Upper lobe of right lung (tissue), 1 donor: ENCODE data around the gene ATOH7. TPM values are rescaled to one million over a fixed set of nuclear protein-coding genes. Genes with fewer than 3 reads are reported as not detected.

Source experiments
- ATAC-seq: fragments of 200-7000 bp; cut with Tn5 transposase; one replicate; pipeline ENCODE4 v1.9.1; 2020; ENCODE audit warnings: mild to moderate bottlenecking, moderate library complexity
- DNase-seq: peaks from one replicate; pipeline ENCODE4 v3.0.0-alpha.2; 2020
- H3K27ac ChIP-seq: fragments of 200-600 bp; one replicate; pipeline ENCODE4 v1.8.0; 2022
- H3K27me3 ChIP-seq: fragments of 200-600 bp; one replicate; pipeline ENCODE4 v1.8.0; 2022; ENCODE audit warnings: mild to moderate bottlenecking
- H3K36me3 ChIP-seq: fragments of 200-600 bp; one replicate; pipeline ENCODE4 v1.8.0; 2022
- H3K4me1 ChIP-seq: fragments of 200-600 bp; one replicate; pipeline ENCODE4 v1.8.0; 2022
- H3K4me3 ChIP-seq: fragments of 200-600 bp; one replicate; pipeline ENCODE4 v1.8.0; 2022; ENCODE audit warnings: mild to moderate bottlenecking
- H3K9me3 ChIP-seq: fragments of 200-600 bp; one replicate; pipeline ENCODE4 v1.8.0; 2022
- intact Hi-C: fragments of 100-400 bp; cut with DNase I; formaldehyde crosslinking; loops from one replicate; pipeline ENCODE4 v1.11.0; 2022
- total RNA-seq: library from RNA; stranded (reverse); fragmentation: NEBNext Ultra II Directional; extraction: Animal tissue kit (Norgen Biotek cat#: 25700); gene quantifications from one replicate; pipeline ENCODE4 v1.2.1, GENCODE V29; 2021
- TF ChIP-seq, protein P1 (sequence below): fragments of 200-600 bp; IDR thresholded peaks from one replicate; pipeline ENCODE4 v1.8.0; 2022; ENCODE audit warnings: antibody characterized with exemption
- donor health status: DM: no; HTN: yes; CAD: no; lungs with severe emphysema.

The ATOH7 gene
- total RNA-seq, 1 donor from 2014 or later: not detected

DNA sequence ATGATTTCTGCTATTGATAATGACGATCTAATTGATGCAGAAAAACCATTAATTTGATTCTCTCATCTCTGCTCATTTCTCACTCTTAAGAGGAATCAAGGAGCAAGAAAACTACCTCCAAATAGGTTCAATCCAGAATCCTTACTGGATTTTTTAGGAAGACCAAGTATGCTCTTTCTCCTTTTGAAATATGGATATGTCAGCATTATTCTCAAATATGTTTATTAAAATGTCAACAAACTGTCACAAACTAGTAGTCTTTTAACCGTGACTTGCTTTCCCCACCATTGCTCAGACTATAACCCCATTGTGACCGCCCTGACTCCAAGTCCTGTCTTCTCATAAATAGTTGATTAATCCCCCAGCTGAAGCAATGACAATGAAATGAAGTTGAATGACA is 1.1 kb upstream of the ATOH7 start:
- no peak overlapping the region for H3K4me3 ChIP-seq
- DNase-seq (no peak), ATAC-seq (no peak)
- H3K4me1 ChIP-seq: peaks cover 13% of the 10 kb centered on the region
- H3K9me3 ChIP-seq: no peaks in the 10 kb centered on the region
- H3K36me3 ChIP-seq: no peaks in the 10 kb centered on the region
- intact Hi-C loops: no loop called here
- TF ChIP-seq, protein P1, sequence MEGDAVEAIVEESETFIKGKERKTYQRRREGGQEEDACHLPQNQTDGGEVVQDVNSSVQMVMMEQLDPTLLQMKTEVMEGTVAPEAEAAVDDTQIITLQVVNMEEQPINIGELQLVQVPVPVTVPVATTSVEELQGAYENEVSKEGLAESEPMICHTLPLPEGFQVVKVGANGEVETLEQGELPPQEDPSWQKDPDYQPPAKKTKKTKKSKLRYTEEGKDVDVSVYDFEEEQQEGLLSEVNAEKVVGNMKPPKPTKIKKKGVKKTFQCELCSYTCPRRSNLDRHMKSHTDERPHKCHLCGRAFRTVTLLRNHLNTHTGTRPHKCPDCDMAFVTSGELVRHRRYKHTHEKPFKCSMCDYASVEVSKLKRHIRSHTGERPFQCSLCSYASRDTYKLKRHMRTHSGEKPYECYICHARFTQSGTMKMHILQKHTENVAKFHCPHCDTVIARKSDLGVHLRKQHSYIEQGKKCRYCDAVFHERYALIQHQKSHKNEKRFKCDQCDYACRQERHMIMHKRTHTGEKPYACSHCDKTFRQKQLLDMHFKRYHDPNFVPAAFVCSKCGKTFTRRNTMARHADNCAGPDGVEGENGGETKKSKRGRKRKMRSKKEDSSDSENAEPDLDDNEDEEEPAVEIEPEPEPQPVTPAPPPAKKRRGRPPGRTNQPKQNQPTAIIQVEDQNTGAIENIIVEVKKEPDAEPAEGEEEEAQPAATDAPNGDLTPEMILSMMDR: no peak
- peaks cover 13% of the 10 kb centered on the region for H3K27me3 ChIP-seq
- H3K27ac ChIP-seq: no peak overlapping the region

DNA sequence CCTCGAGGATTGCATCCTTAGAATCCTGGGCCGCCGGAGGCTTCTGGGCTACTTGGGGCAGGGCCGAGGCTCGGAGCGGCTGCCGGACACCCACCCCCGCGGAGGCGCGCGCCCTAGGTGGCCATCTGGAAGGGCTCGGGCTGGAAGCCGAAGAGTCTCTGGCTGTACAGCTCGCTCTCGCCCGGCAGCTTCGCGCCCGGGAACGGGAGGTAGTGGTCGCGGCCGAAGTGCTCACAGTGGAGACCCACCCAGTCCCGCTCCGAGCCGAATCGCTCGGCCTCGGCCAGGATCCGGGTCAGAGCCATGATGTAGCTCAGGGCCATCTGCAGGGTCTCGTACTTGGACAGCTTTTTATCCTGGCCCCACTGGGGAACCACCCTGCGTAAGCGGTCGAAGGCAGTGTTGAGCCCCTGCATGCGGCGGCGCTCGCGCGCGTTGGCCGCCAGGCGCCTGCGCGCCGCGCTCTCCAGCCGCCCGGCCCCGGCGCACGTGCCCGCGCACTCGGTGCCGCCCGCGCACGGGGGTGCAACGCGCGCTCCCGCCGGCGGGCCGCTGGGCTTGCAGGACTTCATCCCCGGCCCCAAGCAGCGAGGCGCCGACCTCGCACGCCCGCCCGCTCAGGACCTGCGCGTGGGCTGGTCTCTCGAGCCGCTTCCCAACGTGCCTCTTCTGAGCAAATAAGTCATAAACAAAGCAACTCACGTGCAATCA is 652 bp downstream of the ATOH7 start:
- DNase-seq: peak; percentile 82

GRCh38 chr10:68230268-68230667 is 1.6 kb downstream of the ATOH7 start:
- no peak for ATAC-seq
- DNase-seq: no peak
- H3K4me3 ChIP-seq: no peak overlapping the region

More for the DNA sequence above, 652 bp downstream of the ATOH7 start:
- Histone ChIP-seq H3K27me3 (peaks cover 13% of the 10 kb centered on the region), H3K4me3 (peak overlapping the region; percentile 66), H3K27ac (peak overlapping the region; percentile 30), H3K36me3 (no peaks in the 10 kb centered on the region), H3K9me3 (no peaks in the 10 kb centered on the region), H3K4me1 (peaks cover 13% of the 10 kb centered on the region)
- TF ChIP-seq, protein P1: peak; percentile 15
- intact Hi-C loops: no loop called here
- peak; percentile 99 for ATAC-seq

DNA sequence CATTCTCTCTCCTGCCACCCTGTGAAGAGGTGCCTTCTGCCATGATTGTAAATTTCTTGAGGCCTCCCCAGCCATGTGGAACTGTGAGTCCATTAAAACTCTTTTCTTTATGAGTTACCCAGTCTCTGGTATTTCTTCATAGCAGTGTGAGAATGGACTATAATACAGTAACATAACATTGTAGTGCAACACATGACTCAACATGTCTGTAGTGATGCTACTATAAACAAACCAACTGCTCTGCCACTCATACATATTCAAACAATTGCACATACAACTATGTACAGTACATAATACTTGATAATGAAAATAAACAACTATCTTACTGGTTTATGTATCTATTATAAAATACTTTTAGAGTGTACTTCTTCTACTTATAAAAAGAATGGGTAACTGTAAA is 7.1 kb downstream of the ATOH7 start:
- Histone ChIP-seq H3K36me3 (no peaks in the 10 kb centered on the region), H3K4me1 (no peaks in the 10 kb centered on the region), H3K9me3 (no peaks in the 10 kb centered on the region), H3K27me3 (peaks cover 5% of the 10 kb centered on the region), H3K27ac (no peak overlapping the region), H3K4me3 (no peak overlapping the region)
- intact Hi-C loops: no loop called here
- no peak for DNase-seq
- no peak for ATAC-seq
- TF ChIP-seq, protein P1: no peak

More at GRCh38 chr10:68230268-68230667, 1.6 kb downstream of the ATOH7 start:
- Histone ChIP-seq H3K36me3 (no peaks in the 10 kb centered on the region), H3K27me3 (peaks cover 13% of the 10 kb centered on the region), H3K9me3 (no peaks in the 10 kb centered on the region), H3K27ac (no peak overlapping the region), H3K4me1 (peaks cover 13% of the 10 kb centered on the region)
- intact Hi-C loops: no loop called here
- TF ChIP-seq, protein P1: no peak

GRCh38 chr10:68223535-68224165 is 8.3 kb downstream of the ATOH7 start:
- TF ChIP-seq, protein P1: no peak
- H3K4me3 ChIP-seq: no peak overlapping the region
- no peak for DNase-seq
- H3K27ac ChIP-seq: no peak overlapping the region
- H3K4me1 ChIP-seq: no peaks in the 10 kb centered on the region
- no peaks in the 10 kb centered on the region for H3K9me3 ChIP-seq
- peak; percentile 42 for ATAC-seq
- H3K27me3 ChIP-seq: no peaks in the 10 kb centered on the region
- H3K36me3 ChIP-seq: no peaks in the 10 kb centered on the region
- intact Hi-C loops: no loop called here
